GM11168 (cell line): ENCODE results near the gene IQCM.
"Not testable (repeated sequence)": the region's sequence is repeated elsewhere in the genome, so short reads cannot be mapped to it uniquely, and the experiment has no call there.

ENCODE experiments used
- in situ Hi-C: fragments of 300-500 bp; cut with MboI; formaldehyde crosslinking; loops from one replicate; pipeline ENCODE4 v1.12.0; 2022; ENCODE audit warnings: low sequenced_read_pairs; ENCODE audit not compliant: unreplicated experiment

Gene IQCM

DNA sequence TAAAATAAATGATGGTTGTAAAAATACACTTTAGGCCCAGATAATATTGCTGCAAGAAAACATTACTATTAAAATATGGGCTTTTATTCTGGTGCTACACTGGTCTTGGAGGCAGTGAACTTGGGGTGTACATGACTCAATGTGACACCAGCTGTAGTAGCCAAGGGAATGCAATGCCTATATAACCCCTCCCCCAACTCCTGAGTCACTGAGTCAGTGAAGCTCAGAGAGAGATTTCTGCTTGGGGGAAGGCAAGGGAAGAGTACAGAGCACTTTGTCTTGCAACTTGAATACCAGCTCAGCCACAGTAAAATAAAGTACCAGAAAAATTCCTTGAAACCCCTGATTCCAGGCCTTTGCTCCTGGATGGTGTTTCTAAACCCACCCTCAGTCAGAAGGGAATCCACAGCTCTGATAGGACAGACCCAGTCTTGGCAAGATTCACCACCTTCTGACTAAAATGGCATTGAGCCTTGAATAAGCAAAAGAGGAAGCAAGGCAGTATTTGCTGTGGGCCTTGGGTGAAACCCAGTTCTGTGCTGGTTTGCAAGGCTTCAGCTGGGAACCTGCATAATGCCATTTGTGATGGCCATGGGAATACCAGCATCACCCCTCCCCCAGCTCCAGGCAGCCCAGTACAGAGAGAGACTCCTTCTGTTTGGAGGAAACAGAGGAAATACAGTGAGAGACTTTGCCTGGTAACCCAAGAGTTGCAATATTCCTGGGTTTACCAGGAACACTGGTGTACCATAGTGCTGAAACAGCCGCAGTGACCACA lies 209.9 kb downstream of the IQCM start:
- in situ Hi-C loops: no loop called here

DNA sequence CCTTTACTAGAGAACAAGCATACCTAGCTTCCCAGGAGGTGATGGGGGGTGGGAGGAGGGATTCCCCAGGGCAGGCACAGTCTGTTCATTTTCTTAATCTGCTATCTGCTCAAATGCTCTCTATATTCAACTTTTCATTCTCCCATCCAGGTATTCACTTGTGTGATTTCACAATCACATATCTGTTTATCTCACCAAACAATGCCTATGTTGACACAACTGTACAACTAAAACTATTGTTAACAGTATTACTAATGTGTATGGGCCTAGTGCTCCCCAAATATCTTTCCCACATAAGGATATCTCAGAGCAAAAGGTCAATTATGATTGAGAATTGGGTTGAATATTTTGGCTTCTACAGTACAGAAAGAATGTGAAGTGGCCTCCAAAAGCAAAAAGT lies 210.8 kb downstream of the IQCM start:
- in situ Hi-C loops: no loop called here

DNA sequence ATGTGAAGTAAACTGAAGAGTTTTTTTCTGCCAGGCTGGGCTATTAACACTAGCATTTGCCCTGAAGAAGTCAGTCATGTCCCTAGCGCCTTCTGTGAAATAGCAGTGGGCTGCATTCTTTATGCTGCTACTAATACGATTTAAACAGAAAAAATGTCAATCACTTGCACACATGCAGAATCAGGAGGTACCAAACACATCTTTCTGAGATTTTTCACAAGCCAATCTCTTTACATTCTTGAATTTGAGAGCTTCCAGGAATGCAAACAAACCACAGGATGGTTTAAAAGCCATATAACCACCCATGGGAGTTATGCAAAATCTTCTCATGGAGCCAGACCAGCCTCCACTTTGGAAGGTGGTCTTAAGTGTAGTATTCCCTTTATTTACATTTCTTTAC lies 220.1 kb downstream of the IQCM start:
- in situ Hi-C loops: no loop called here

DNA sequence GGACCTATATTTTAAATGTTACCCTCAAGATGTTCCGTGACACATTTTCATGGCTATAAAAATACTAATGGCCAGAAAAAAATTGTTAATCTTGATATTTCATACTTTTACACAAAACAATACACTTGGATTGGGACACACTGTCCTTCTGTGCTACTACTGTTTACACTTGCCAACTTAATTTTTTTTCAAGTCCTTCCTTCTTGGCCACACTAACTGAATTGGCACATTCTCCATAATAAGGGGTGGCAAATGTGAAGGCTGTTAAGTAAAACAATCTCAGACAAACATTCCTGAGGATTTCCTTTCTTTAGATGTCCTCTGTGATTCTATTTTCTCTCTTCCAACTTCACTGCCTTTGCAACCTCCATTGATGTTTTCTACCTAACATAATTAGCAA lies 225.8 kb downstream of the IQCM start:
- in situ Hi-C loops: no loop called here

DNA sequence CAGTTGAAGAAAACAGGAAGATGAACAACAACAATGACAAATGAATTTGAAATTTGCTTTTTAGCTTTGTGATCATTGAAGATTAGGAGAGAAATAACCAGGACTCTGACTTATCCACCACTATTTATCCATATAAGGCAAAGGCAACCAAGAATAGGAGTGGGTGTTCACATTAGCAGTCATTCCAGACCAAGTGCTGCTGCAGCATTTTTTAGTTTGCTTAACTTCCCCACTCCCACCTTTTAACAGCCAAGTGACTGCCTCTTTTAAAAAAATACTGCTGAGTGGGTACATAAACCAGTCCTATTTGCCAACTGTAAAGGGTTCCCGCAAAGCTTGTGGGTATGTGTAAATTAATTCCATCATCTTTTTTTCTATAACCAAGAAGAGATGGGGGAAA lies 230.9 kb downstream of the IQCM start:
- in situ Hi-C loops: no loop called here

DNA sequence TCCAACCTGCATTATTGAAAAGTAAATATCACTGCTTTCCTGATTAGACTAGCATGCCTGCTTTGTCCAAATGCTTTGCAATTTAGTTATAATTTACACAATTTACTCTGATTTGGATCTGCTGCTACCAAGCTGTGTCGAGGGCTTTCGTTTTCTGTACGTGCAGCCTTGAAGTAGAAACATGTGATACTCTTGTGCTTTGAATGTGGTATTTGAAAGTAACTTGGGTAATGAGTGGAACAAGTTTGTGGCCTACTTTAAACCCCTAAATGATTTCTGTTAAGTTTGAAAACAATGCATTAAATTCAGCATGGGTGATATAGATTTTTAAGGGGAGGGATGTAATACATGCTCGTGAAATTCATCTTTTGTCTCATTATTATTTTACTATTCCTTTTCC lies 240.7 kb downstream of the IQCM start:
- in situ Hi-C loops: no loop called here

DNA sequence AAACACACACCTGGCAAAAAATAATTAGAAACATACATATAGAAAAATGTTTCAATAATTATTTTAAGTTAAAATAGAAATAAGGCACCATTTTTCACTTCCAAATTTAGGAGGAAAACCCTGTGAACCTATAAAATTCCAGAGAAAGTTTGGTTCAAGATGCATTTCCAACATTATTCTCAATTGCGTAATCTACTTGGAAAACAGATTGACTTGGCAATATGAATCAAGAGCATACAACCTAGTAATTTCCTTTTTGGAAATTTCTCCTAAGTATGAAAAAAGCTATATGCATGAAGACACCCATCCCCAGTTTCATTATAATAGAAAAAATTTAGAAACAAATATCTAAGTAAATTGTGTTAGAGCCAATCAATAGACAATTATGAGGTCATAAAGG lies 242.9 kb downstream of the IQCM start:
- in situ Hi-C loops: no loop called here

DNA sequence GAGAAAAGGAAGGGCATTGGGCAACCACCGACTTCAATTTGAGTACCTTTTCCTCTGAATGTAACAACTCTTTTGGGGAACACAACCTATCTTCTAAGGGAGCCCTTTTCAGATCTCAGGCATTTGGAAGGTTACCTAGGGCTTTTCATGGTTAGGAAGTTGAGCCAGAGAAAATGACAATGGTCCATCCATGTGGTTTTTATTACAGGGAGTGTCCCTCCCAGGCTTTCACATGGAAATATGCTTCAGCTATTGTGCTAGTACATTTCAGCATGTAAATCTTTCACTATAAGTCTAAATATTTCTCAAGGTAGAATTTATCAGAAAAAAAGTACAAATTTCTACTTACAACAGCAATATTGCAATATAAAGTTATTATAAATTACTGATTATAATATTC lies 259.8 kb downstream of the IQCM start:
- in situ Hi-C loops: no loop called here

DNA sequence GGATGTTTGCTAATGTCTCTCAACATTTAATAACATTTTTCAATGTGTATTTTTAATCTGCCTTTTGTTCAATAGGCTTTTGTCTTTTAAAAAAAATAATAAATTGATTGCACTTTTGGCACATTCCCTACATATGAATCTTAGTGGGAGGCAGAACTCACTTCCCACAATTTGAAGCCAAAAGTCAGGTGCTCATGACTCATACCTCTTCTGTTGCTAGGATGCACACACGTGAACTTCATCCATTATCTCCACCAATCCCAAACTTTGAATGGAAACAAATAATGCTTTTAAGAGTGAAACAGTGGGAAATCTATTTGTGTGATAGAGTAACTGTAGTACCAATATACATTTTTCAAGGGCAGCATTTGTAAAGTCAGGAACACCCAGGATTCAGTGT lies 260.5 kb downstream of the IQCM start:
- in situ Hi-C loops: no loop called here

DNA sequence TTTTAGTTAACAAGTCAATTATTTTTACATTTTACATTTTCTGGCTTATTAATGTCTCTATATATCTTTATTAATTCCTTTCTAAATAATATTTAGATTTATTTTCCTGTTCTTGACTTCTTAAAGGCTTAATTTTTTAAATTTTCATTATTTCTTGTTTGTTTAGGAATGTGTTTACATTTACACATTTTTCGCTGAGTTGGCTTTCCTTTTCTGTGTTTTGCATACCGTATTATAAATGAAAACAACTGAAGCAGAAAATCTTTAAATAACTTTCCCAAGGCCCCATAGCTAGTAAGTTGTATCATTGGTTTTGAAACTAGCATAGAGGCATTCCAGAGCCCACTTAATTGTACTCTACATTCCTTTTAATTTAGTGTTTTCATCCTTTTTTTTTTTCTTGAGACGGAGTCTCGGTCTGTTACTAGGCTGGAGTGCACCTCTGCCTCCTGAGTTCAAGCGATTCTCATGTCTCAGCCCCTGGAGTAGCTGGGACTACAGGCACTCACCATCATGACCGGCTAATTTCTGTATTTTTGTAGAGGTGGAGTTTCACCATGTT lies 261.6 kb downstream of the IQCM start:
- in situ Hi-C loops: no loop called here

DNA sequence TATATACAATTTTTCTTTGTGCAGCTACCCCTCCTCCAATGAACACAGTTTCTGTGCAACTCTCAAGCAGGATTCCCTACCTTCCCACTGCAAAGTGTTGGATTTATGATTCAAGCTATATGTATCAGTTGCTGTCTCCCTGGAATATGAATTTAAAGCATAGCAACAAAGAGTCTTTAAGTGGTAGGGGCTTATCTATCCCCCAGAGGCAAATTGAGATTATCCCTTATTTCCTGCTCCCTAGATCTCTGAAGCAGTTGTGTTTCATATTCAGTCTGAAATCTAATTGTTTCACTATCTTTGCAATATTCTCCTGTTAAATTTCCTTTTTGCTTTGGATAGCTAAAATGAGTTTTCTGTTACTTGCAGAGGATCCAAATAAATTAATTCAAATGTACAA lies 263.0 kb downstream of the IQCM start:
- in situ Hi-C loops: no loop called here

DNA sequence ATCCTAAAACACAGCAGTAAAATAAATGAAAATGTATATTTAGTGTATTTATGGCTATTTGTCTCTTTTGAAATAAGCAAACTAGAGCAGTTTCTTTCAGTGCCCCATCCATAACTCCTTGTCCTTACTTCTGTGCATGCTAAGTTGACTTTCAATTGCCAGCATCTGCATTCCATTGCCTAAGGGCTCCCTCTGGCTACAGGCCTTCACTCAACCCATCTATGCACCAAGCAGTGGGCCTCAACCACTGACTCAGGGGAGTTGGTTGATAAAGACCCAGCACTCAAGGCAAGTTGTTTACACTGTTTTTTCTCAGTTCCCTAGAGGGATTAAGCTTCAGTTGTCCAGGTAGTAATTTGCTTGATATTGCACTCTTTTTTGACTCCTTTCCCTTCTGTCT lies 265.7 kb downstream of the IQCM start:
- in situ Hi-C loops: no loop called here

DNA sequence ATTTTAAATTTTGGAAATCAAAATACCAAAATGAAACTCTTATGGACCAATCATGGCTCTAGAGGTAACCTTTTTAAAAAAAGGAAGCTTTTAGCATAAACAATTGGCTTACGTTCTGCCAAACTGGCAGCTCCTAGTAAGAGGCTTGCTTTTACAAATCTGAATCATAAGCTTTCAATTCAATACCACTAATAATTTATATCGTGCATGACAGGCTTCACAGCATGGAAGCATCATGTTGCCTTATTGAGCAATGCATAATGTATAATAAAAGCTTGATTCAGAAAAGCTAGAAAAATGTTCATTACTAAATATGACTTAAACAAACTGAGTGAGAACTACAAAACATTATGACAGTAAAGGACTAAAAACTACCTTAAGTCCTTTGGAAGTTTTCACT lies 280.9 kb downstream of the IQCM start:
- in situ Hi-C loops: no loop called here

DNA sequence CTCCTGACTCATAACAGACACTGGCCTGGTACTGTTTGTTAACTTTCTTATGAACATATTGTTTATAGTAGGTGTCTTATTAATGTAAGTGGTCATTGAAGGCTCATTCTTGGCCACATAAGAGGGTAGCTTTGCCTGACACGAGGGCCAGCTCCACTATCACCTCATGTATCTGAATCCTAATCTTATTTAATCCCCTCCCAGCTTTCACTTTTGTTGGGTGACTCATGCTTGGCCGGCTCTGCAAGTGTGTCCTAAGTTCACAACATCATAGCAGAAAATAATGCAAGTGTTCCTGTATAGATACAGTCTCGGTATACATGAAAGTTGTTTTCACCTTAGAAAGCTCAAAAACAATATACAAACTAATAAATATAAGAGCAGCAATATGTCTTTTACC lies 283.8 kb downstream of the IQCM start:
- in situ Hi-C loops: no loop called here

DNA sequence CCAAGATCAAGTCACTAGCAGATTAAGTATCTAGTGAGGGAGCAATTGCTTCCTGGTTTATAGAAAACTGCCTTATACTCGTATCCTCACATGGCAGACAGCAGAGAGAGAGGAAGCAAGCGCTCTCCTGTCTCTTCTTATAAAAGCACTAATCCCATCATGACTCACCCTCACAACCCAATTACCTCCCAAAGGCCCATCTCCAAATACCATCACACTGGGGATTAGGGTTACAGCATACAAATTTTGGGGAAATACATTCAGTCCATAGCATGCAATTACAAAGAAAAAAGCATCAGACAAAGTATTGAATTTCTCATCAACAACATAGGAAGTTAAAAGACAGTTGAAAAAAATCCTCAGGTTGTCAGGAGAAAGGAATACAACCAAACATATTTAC lies 292.6 kb downstream of the IQCM start:
- in situ Hi-C loops: no loop called here

DNA sequence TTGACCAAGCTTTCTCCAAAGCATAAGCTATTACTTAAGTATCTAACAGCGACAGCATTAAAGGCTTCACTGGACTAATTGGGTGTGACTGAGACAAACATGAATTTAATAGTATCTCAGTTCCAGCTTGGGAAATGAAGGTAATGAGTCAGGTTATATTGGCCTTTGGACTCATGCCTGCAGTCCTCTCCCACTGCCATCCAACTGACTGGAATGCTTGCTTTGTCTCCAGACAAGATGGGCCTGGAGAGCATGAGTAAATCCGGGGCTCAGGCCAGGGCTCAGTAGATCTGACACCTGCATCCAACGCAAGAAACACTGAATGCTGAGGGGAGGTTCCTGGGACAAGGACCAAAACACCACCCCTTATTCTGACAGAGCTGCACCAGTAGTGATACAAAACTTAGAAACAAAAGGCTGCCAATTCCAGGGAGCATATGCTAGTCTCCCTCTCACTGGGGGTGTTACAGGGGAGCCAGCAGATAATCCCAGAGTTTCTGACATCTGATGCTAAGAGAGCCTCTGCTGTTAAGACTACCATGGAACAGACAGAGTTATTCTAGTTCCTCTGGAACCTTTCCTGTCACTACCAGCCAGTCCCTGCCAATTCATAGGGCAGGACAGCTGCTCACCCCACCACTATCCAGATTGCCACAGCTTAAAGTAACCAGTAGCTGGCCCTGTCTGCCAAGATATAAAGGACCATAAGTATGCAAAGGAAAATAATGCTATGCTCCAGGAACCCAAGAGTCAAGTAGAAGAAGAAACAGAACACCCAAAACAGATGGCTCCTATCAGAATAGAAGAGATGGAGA lies 293.8 kb downstream of the IQCM start:
- in situ Hi-C loops: no loop called here

DNA sequence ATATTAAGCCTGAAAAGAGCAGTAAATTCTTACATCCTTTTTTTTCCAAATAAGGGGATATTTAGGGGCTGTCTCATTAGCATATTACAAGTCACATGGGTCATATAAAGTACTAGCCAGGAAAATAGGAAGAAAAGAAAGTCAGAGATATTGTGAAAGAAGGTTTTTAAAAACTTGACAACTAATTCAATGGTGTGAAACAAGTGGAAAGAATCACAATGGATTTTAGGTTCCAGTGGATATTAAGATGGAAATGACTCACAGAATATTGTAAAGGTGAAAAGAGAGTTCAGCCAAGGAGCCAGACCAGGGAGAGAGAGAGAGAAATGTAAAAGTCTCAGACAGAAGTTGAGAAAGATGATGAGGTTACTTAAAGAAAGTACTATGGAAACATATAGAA lies 297.2 kb downstream of the IQCM start:
- in situ Hi-C loops: no loop called here

DNA sequence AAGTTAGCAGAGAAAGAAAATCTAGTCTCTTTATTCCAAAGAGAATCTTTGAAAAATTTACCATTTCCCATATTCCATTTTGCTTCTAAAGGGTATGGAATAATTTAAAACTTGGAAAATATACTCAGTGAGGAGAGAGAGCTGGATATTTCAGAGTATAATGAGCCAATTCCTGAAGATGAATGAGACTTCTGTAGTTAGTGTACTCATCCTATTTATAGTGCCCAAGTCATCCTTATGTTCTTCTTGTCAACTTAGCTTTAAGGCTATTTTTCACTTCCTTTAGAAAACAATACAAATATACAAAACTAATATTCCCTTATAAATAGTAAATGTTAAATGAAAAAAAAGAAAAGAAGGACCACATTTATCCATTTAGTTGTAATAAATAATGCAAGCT lies 302.6 kb downstream of the IQCM start:
- in situ Hi-C loops: no loop called here

DNA sequence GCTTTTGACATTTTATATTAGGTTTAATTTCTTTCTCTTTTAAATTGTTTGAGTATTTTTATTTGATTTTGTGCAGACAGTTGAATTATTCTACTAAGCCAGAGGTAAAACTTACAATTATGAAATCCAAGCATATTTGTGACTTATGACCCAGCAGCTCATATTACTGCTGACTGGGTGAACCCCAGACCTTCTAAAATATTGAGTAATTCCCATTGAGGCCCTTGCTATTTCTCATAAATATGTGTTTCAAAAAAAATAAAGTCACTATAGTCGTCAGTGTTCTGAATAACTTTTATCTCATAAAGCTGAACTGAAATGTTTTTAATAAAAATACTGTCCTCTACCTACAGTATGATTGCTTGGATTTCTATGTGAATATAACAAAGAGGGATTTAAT lies 303.1 kb downstream of the IQCM start:
- in situ Hi-C loops: no loop called here

DNA sequence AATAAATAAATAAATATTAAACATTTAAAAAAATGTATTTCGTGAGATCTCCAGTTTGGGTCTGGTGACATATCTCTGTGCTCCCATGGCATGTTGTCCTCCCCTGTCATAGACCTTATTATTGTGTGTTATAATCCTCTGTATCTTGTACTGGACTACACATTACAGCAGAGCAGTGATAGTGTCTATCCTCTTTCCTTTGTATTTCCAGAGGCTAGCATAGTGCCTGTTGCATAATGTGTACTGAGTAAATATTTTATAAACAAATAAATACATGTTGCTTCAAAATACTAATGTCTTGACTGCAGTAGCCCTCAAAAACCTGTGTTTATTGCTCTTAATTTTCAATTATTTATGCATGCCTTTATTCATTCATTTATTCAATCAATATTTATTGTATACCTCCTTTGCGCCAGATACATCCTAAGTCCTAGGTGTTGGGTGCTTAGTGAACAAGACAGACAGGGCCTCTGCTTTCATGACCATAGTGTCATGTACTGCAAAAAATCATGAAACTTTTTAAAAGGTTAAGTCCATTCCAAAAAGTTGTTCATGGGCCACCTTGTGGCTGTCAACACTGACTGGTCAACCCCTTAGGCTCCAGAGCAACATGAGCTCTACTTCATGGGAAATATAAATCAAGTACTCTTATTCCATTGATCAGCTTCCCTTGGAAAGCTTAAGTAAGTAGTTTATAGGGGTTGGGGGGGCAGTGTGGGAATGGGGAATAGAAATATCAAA lies 303.9 kb downstream of the IQCM start:
- in situ Hi-C loops: no loop called here

DNA sequence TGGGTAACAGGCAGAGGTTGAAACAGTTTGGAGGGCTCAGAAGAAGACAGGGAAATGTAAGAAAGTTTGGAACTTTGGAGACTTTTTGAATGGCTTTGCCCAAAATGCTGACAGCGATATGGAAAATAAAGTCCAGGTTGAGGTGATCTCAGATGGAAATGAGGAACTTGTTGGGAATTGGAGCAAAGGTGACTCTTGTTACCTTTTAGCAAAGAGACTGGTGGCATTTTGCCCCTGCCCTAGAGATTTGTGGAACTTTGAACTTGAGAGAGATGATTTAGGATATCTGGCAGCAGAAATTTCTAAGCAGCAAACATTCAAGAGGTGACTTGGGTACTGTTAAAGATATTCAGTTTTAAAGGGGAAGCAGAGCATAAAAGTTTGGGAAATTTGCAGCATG lies 308.3 kb downstream of the IQCM start:
- in situ Hi-C loops: not testable (repeated sequence)
